Measurements from ENCODE around the gene PTPRM. TPM values are rescaled to one million over a fixed set of nuclear protein-coding genes. Genes with fewer than 3 reads are reported as not detected.

Gene PTPRM
- total and polyA plus RNA-seq, 2 of the 8 experiments (the other 6 are each of a cell fraction or from before 2014, with no cell fraction given) = 4.1 to 7.0 TPM

DNA sequence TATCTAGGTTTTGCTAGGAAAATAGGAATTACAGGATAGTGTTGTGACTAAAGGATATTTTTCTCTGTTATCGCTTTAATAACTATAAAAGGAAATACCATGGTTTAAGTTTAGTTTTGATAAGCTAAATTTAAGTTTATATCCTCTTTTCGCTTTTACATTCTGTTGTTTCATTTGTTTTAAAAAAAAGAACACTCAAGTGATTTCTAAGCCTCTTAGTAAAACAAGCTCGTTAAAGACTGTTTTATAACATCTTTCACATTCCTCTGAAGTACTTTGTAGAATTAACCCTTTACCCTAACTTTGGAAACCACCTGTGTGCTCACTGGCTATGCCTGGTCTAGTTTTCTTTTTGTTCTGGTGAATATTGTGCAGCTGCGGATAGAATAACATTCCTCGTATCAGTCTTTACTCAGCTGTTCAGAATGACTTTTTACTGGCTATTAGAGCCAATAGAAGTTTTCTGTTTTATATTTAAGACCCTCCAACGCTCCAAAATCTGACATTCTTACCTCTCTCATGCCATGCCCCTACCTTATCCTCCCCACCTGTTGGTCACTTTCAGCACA, 183.1 kb downstream of the PTPRM start:
- no peak overlapping the region for H3K4ac ChIP-seq (replicated peaks; ENCODE audit: insufficient read length, low read depth, low read length)
- no peak overlapping the region for H2BK15ac ChIP-seq (ENCODE audit: low read length)
- H3K9ac ChIP-seq (replicated peaks in 1 of 4; ENCODE audit: extremely low read depth in 1 of 4, low read depth in 3 of 4, low read length in 3 of 4) = no peak overlapping the region
- no peak overlapping the region for H2BK120ac ChIP-seq (replicated peaks; ENCODE audit: low read depth, low read length)
- H3K36me3 ChIP-seq (ENCODE audit: control insufficient read depth in 2 of 4, insufficient read depth in 4 of 4, low read length in 3 of 4) = no peaks in the 10 kb centered on the region
- CTCF ChIA-PET (ENCODE audit: partially characterized antibody) = interaction anchor here (0.7 to 1.6 kb wide), 3 partner anchors 9 to 675 kb away, joined by 3 to 5 read pairs (median 4); no protein-coding TSS in a partner anchor
- H2BK20ac ChIP-seq (ENCODE audit: low read length) = 0 out of 2 replicates have a peak overlapping the region, but pooled peaks have one; percentile 40
- no peaks in the 10 kb centered on the region for H3K79me2 ChIP-seq (ENCODE audit: control insufficient read depth in 1 of 2, insufficient read depth in 2 of 2, low read length in 2 of 2)
- DNase-seq (ENCODE audit: low read depth in 1 of 2, low spot score in 2 of 2) (no peak), FAIRE-seq (peak; percentile 7)
- no peak overlapping the region for H2BK5ac ChIP-seq (ENCODE audit: low read depth, low read length)
- H3K18ac ChIP-seq (ENCODE audit: extremely low read depth, low read length) = no peak overlapping the region
- no peak overlapping the region for H3K27ac ChIP-seq (ENCODE audit: low read depth, low read length)
- no peak overlapping the region for H4K5ac ChIP-seq (ENCODE audit: insufficient read length, low read depth, low read length)
- no peak overlapping the region for H4K8ac ChIP-seq (ENCODE audit: extremely low read depth, insufficient read depth, low read length)
- peaks cover 3% of the 10 kb centered on the region; the same call in 1 of the 2 replicates for H3K79me1 ChIP-seq (ENCODE audit: low read depth, low read length)
- no peak overlapping the region for H3K56ac ChIP-seq (replicated peaks; ENCODE audit: insufficient read length, low read depth, low read length)
- 80% methylated on average over 6 of the region's 6 CpGs; no CpG with 5 or more reads in 1 of the 2 experiments for WGBS, 2 experiments (ENCODE audit: extremely low coverage in 1 of 2, insufficient coverage in 1 of 2, insufficient read length in 1 of 2, insufficient replicate concordance in 2 of 2, low coverage in 1 of 2, low lambda C conversion rate in 2 of 2, missing lambda C conversion rate in 1 of 2)
- no peaks in the 10 kb centered on the region for H3K23me2 ChIP-seq (ENCODE audit: low read depth, low read length)
- no peak overlapping the region for H3K4me2 ChIP-seq (ENCODE audit: insufficient read depth in 1 of 2, low read depth in 2 of 2, low read length in 2 of 2)
- peaks cover 0 to 9% (median 4%) of the 10 kb centered on the region in 4 experiments; a peak in 2 of 7 replicates for H3K4me1 ChIP-seq (replicated peaks in 1 of 4; ENCODE audit: control insufficient read depth in 3 of 4, insufficient read depth in 4 of 4, low read length in 3 of 4)
- H2AFZ ChIP-seq (ENCODE audit: low read length) = no peak overlapping the region
- TF ChIP-seq, protein P1, sequence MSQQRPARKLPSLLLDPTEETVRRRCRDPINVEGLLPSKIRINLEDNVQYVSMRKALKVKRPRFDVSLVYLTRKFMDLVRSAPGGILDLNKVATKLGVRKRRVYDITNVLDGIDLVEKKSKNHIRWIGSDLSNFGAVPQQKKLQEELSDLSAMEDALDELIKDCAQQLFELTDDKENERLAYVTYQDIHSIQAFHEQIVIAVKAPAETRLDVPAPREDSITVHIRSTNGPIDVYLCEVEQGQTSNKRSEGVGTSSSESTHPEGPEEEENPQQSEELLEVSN (IDR thresholded peaks at IDR 0.05) = no peak
- no peak for TF ChIP-seq TEAD4 (IDR thresholded peaks at IDR 0.05; ENCODE audit: low read depth, low read length)
- no peak for TF ChIP-seq CHD1 (IDR thresholded peaks at IDR 0.05; ENCODE audit: low read depth, low read length)
- TF ChIP-seq SP2 (IDR thresholded peaks at IDR 0.05; ENCODE audit: low read length) = no peak
- no peak for TF ChIP-seq CEBPB (IDR thresholded peaks at IDR 0.05; ENCODE audit: low read depth, low read length)
- TF ChIP-seq, protein P2, sequence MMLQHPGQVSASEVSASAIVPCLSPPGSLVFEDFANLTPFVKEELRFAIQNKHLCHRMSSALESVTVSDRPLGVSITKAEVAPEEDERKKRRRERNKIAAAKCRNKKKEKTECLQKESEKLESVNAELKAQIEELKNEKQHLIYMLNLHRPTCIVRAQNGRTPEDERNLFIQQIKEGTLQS (IDR thresholded peaks at IDR 0.05; ENCODE audit: insufficient read depth, low read depth, low read length) = no peak
- TF ChIP-seq EGR1 (IDR thresholded peaks at IDR 0.05; ENCODE audit: borderline replicate concordance, low read depth, low read length) = no peak
- POLR2A ChIA-PET (ENCODE audit: partially characterized antibody) = interaction anchor here (0.6 kb wide), 1 partner anchor 22 kb away, joined by 3 read pairs; no protein-coding TSS in a partner anchor
- no peaks in the 10 kb centered on the region for H4K20me1 ChIP-seq (replicated peaks in 1 of 2; ENCODE audit: control insufficient read depth in 1 of 2, insufficient read depth in 2 of 2, low read length in 2 of 2)
- H4K91ac ChIP-seq (replicated peaks; ENCODE audit: insufficient read length, low read length) = no peak overlapping the region
- H2AK5ac ChIP-seq (ENCODE audit: low read depth, low read length) = no peak overlapping the region
- H3K9me3 ChIP-seq (ENCODE audit: insufficient read depth in 2 of 2, low read depth in 1 of 2, low read length in 1 of 2) = peaks cover 5 to 11% of the 10 kb centered on the region in 2 experiments; a peak in 3 of 4 replicates
- H3K4me3 ChIP-seq (ENCODE audit: extremely low read depth in 1 of 4, insufficient read depth in 2 of 4, low read depth in 3 of 4, low read length in 4 of 4) = no peak overlapping the region
- H3K27me3 ChIP-seq (replicated peaks in 1 of 4; ENCODE audit: control insufficient read depth in 3 of 4, extremely low read depth in 1 of 4, insufficient read depth in 3 of 4, low read length in 3 of 4) = no peaks in the 10 kb centered on the region
- H3K14ac ChIP-seq (ENCODE audit: insufficient read length) = no peak overlapping the region
- no peak overlapping the region for H2BK12ac ChIP-seq (ENCODE audit: low read depth, low read length)
- H3K23ac ChIP-seq (ENCODE audit: insufficient read length) = no peak overlapping the region
